Nephron (organoid): Measurements from ENCODE around the gene HSD17B2.

Source experiments
- H3K27ac Mint-ChIP-seq, 3 experiments: 2 replicates each; pipeline ENCODE4 v1.8.0; 2020; ENCODE audit warnings: mixed read lengths in 3 of 3, mild to moderate bottlenecking in 2 of 3, moderate library complexity in 1 of 3
- H3K27me3 Mint-ChIP-seq: 2 replicates; pipeline ENCODE4 v1.8.0; 2021; ENCODE audit warnings: low read depth, mild to moderate bottlenecking, moderate library complexity, mixed read lengths
- H3K36me3 Mint-ChIP-seq: 2 replicates; pipeline ENCODE4 v1.8.0; 2020; ENCODE audit warnings: low read depth, mixed read lengths
- H3K4me1 Mint-ChIP-seq: 2 replicates; pipeline ENCODE4 v1.8.0; 2020; ENCODE audit warnings: mixed read lengths
- H3K4me3 Mint-ChIP-seq, 3 experiments: 2 replicates each; pipeline ENCODE4 v1.8.0; 2020; ENCODE audit warnings: mild to moderate bottlenecking in 3 of 3, mixed read lengths in 3 of 3, moderate library complexity in 2 of 3
- H3K9me3 Mint-ChIP-seq: 2 replicates; pipeline ENCODE4 v1.8.0; 2020; ENCODE audit warnings: mixed read lengths
- CTCF ChIP-seq, 3 experiments: fragments of 200-600 bp; sonication (generic); IDR thresholded peaks; one replicate each; pipeline ENCODE4 v1.5.0; 2021; ENCODE audit warnings: antibody characterized with exemption in 3 of 3; ENCODE audit not compliant: unreplicated experiment in 3 of 3

Gene HSD17B2

GRCh38 chr16:82083710-82084353 lies 48.8 kb downstream of the HSD17B2 start:
- no peak for TF ChIP-seq CTCF (IDR thresholded peaks at IDR 0.05; ENCODE audit: unreplicated experiment in 3 of 3)

GRCh38 chr16:82085011-82085779 lies 50.1 kb downstream of the HSD17B2 start:
- no peak for TF ChIP-seq CTCF (IDR thresholded peaks at IDR 0.05; ENCODE audit: unreplicated experiment in 3 of 3)
- Mint-ChIP-seq H3K27me3 (no peaks in the 10 kb centered on the region), H3K4me3 (no peak overlapping the region), H3K27ac (peak overlapping the region in 1 of 3 experiments; percentile 70), H3K9me3 (peaks cover 10% of the 10 kb centered on the region), H3K36me3 (no peaks in the 10 kb centered on the region), H3K4me1 (peaks cover 14% of the 10 kb centered on the region)

More at GRCh38 chr16:82083710-82084353, 48.8 kb downstream of the HSD17B2 start:
- Mint-ChIP-seq H3K4me1 (peaks cover 9% of the 10 kb centered on the region), H3K27ac (peak overlapping the region in 2 of 3 experiments; percentile 54 to 68), H3K9me3 (peaks cover 19% of the 10 kb centered on the region), H3K27me3 (no peaks in the 10 kb centered on the region), H3K36me3 (no peaks in the 10 kb centered on the region), H3K4me3 (no peak overlapping the region)

GRCh38 chr16:82088483-82088882 lies 53.4 kb downstream of the HSD17B2 start:
- Mint-ChIP-seq H3K27ac (peak overlapping the region in 1 of 3 experiments; percentile 47), H3K4me3 (no peak overlapping the region), H3K9me3 (no peaks in the 10 kb centered on the region), H3K36me3 (no peaks in the 10 kb centered on the region), H3K4me1 (peaks cover 27% of the 10 kb centered on the region), H3K27me3 (no peaks in the 10 kb centered on the region)
- no peak for TF ChIP-seq CTCF (IDR thresholded peaks at IDR 0.05; ENCODE audit: unreplicated experiment in 3 of 3)

GRCh38 chr16:82091241-82091640 lies 56.2 kb downstream of the HSD17B2 start:
- no peak overlapping the region for H3K4me3 Mint-ChIP-seq
- no peaks in the 10 kb centered on the region for H3K27me3 Mint-ChIP-seq
- peak overlapping the region in 2 of 3 experiments; percentile 16 to 74 for H3K27ac Mint-ChIP-seq
- H3K4me1 Mint-ChIP-seq: peaks cover 34% of the 10 kb centered on the region
- H3K36me3 Mint-ChIP-seq: no peaks in the 10 kb centered on the region
- no peak for TF ChIP-seq CTCF (IDR thresholded peaks at IDR 0.05; ENCODE audit: unreplicated experiment in 3 of 3)
- no peaks in the 10 kb centered on the region for H3K9me3 Mint-ChIP-seq

GRCh38 chr16:82092711-82093110 lies 57.7 kb downstream of the HSD17B2 start:
- no peak overlapping the region for H3K4me3 Mint-ChIP-seq
- H3K9me3 Mint-ChIP-seq: no peaks in the 10 kb centered on the region

More at GRCh38 chr16:82092711-82093110, 57.7 kb downstream of the HSD17B2 start:
- no peaks in the 10 kb centered on the region for H3K36me3 Mint-ChIP-seq
- H3K4me1 Mint-ChIP-seq: peaks cover 30% of the 10 kb centered on the region
- H3K27ac Mint-ChIP-seq: peak overlapping the region in 1 of 3 experiments; percentile 3
- H3K27me3 Mint-ChIP-seq: no peaks in the 10 kb centered on the region
- no peak for TF ChIP-seq CTCF (IDR thresholded peaks at IDR 0.05; ENCODE audit: unreplicated experiment in 3 of 3)
